ENCODE results near the gene SAE1.
A peak's percentile ranks its signal among the peaks of the same experiment; 100 is the strongest.

Gene SAE1

GRCh38 chr19:47221080-47221841, 90.6 kb downstream of the SAE1 start:
- no peak for DNase-seq (ENCODE audit: low spot score)

GRCh38 chr19:47221890-47222289, 91.3 kb downstream of the SAE1 start:
- no peak for DNase-seq (ENCODE audit: low spot score)

- peak; percentile 87 for DNase-seq (ENCODE audit: low spot score)
Measured at GRCh38 chr19:47225746-47226425, 95.3 kb downstream of the SAE1 start.

GRCh38 chr19:47226426-47227351, 96.1 kb downstream of the SAE1 start:
- DNase-seq (ENCODE audit: low spot score) = peak; percentile 83

GRCh38 chr19:47227352-47228167, 96.9 kb downstream of the SAE1 start:
- DNase-seq (ENCODE audit: low spot score) = peak; percentile 80

GRCh38 chr19:47228168-47228936, 97.7 kb downstream of the SAE1 start:
- peak; percentile 56 for DNase-seq (ENCODE audit: low spot score)

- DNase-seq (ENCODE audit: low spot score) = no peak
Measured at GRCh38 chr19:47228937-47229675, 98.5 kb downstream of the SAE1 start.

- no peak for DNase-seq (ENCODE audit: low spot score)
Measured at GRCh38 chr19:47229676-47230053, 99.0 kb downstream of the SAE1 start.

GRCh38 chr19:47230054-47230920, 99.7 kb downstream of the SAE1 start:
- peak; percentile 38 for DNase-seq (ENCODE audit: low spot score)

- DNase-seq (ENCODE audit: low spot score) = no peak
Measured at GRCh38 chr19:47230921-47231214, 100.2 kb downstream of the SAE1 start, which contains the start of gene BBC3. BBC3 (minus strand) TSS chr19:47231199; CDS start chr19:47228431, 2,768 bp downstream.

GRCh38 chr19:47231215-47232054, 100.8 kb downstream of the SAE1 start:
- peak; percentile 89 for DNase-seq (ENCODE audit: low spot score)

- peak; percentile 82 for DNase-seq (ENCODE audit: low spot score)
Measured at GRCh38 chr19:47232422-47233211, 102.0 kb downstream of the SAE1 start.

- DNase-seq (ENCODE audit: low spot score) = no peak
Measured at GRCh38 chr19:47236072-47236675, 105.5 kb downstream of the SAE1 start.

GRCh38 chr19:47239152-47239551, 108.5 kb downstream of the SAE1 start:
- no peak for DNase-seq (ENCODE audit: low spot score)

GRCh38 chr19:47239610-47240296, 109.1 kb downstream of the SAE1 start:
- DNase-seq (ENCODE audit: low spot score) = no peak

- no peak for DNase-seq (ENCODE audit: low spot score)
Measured at GRCh38 chr19:47240556-47240955, 109.9 kb downstream of the SAE1 start.
